ENCODE results near the gene PAPLN. TPM values are rescaled to one million over a fixed set of nuclear protein-coding genes. Genes with fewer than 3 reads are reported as not detected.
"Not testable (repeated sequence)": the region's sequence is repeated elsewhere in the genome, so short reads cannot be mapped to it uniquely, and the experiment has no call there.

Gene PAPLN, protein sequence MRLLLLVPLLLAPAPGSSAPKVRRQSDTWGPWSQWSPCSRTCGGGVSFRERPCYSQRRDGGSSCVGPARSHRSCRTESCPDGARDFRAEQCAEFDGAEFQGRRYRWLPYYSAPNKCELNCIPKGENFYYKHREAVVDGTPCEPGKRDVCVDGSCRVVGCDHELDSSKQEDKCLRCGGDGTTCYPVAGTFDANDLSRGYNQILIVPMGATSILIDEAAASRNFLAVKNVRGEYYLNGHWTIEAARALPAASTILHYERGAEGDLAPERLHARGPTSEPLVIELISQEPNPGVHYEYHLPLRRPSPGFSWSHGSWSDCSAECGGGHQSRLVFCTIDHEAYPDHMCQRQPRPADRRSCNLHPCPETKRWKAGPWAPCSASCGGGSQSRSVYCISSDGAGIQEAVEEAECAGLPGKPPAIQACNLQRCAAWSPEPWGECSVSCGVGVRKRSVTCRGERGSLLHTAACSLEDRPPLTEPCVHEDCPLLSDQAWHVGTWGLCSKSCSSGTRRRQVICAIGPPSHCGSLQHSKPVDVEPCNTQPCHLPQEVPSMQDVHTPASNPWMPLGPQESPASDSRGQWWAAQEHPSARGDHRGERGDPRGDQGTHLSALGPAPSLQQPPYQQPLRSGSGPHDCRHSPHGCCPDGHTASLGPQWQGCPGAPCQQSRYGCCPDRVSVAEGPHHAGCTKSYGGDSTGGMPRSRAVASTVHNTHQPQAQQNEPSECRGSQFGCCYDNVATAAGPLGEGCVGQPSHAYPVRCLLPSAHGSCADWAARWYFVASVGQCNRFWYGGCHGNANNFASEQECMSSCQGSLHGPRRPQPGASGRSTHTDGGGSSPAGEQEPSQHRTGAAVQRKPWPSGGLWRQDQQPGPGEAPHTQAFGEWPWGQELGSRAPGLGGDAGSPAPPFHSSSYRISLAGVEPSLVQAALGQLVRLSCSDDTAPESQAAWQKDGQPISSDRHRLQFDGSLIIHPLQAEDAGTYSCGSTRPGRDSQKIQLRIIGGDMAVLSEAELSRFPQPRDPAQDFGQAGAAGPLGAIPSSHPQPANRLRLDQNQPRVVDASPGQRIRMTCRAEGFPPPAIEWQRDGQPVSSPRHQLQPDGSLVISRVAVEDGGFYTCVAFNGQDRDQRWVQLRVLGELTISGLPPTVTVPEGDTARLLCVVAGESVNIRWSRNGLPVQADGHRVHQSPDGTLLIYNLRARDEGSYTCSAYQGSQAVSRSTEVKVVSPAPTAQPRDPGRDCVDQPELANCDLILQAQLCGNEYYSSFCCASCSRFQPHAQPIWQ
- total RNA-seq (not detected), total RNA-seq (0.15 to 1.2 reads per million in 2 donors)

- Mint-ChIP-seq H3K4me3 (peak within 1 kb of the TSS; percentile 93), H3K4me1 (peaks cover 16% of the 10 kb centered on the region), H3K27ac (no peak within 1 kb of the TSS), H3K36me3 (ENCODE audit: low read depth) (peaks cover 11% of the 10 kb centered on the region), H3K27me3 (peaks cover 82% of the 10 kb centered on the region)
- ATAC-seq (peak; percentile 43), DNase-seq (no peak)
- no peaks in the 10 kb centered on the region for H3K9me3 ChIP-seq (ENCODE audit: control insufficient read depth, low read length, poor library complexity, severe bottlenecking)
These were observed at the start of gene PAPLN for GRCh38 chr14:73237219-73237785. PAPLN (plus strand) TSS chr14:73237506; CDS start chr14:73239779, 2,273 bp downstream.

GRCh38 chr14:73188501-73188911 is 48.8 kb upstream of the PAPLN start:
- H3K27me3 Mint-ChIP-seq: no peaks in the 10 kb centered on the region
- H3K9me3 ChIP-seq (ENCODE audit: control insufficient read depth, low read length, poor library complexity, severe bottlenecking): no peaks in the 10 kb centered on the region
- DNase-seq: no peak
- H3K27ac Mint-ChIP-seq: no peak overlapping the region
- no peak for ATAC-seq
- H3K4me1 Mint-ChIP-seq: no peaks in the 10 kb centered on the region
- no peak overlapping the region for H3K4me3 Mint-ChIP-seq
- H3K36me3 Mint-ChIP-seq (ENCODE audit: low read depth): peaks cover 2% of the 10 kb centered on the region

- Mint-ChIP-seq H3K27me3 (no peaks in the 10 kb centered on the region), H3K4me1 (no peaks in the 10 kb centered on the region), H3K36me3 (ENCODE audit: low read depth) (peaks cover 2% of the 10 kb centered on the region), H3K27ac (no peak overlapping the region), H3K4me3 (no peak overlapping the region)
- DNase-seq (no peak), ATAC-seq (no peak)
- H3K9me3 ChIP-seq (ENCODE audit: control insufficient read depth, low read length, poor library complexity, severe bottlenecking): no peaks in the 10 kb centered on the region
These were observed 47.7 kb upstream of the PAPLN start for GRCh38 chr14:73189651-73190050.

DNA sequence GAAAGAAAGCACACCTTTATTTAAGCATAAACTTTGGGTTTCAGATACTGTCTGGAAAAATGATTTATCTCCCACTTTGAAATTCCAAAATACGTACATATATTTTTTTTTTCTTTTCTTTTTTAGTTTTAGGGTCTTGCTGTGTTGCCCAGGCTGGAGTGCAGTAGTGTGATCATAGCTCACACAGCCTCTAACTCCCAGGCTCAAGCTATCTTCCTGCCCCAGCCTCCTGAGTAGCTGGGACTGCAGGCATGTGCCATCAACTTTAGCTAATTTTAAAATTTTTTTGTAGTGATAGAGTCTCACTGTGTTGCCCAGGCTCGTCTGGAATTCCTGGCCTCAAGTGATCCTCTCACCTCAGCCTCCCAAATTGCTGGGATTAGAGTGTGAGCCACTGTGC is 45.9 kb upstream of the PAPLN start:
- H3K9me3 ChIP-seq (ENCODE audit: control insufficient read depth, low read length, poor library complexity, severe bottlenecking): no peaks in the 10 kb centered on the region
- Mint-ChIP-seq H3K27me3 (no peaks in the 10 kb centered on the region), H3K4me3 (no peak overlapping the region), H3K4me1 (peaks cover 2% of the 10 kb centered on the region), H3K27ac (no peak overlapping the region), H3K36me3 (ENCODE audit: low read depth) (peaks cover 2% of the 10 kb centered on the region)
- DNase-seq (no peak), ATAC-seq (no peak)

- DNase-seq; H3K4me3 Mint-ChIP-seq; H3K9me3 ChIP-seq (ENCODE audit: control insufficient read depth, low read length, poor library complexity, severe bottlenecking); H3K4me1 Mint-ChIP-seq; ATAC-seq; H3K27me3 Mint-ChIP-seq: not testable (repeated sequence)
- H3K36me3 Mint-ChIP-seq (ENCODE audit: low read depth): peaks cover 11% of the 10 kb centered on the region
- H3K27ac Mint-ChIP-seq: peak overlapping the region; percentile 21
These were observed 43.0 kb upstream of the PAPLN start for GRCh38 chr14:73194306-73194705.

DNA sequence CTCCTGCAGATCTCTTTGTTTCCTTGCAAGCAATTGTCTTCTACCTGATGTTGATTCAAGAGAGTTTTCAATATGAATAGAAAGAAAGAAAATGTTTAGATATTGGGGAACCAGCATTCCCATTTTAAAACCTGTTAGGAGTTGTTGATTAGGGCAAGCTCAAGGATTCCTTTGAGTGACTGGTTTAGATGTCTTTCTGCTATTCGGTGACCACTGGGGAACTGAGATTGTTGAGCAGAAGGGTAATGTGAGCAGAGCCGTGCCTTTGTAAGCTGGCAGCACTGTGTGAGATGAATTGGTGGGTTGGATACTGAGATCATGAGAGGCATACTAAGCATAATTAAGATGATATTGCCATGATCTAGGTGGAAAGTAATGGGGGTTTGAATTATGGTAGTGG is 39.1 kb upstream of the PAPLN start:
- no peaks in the 10 kb centered on the region for H3K27me3 Mint-ChIP-seq
- H3K4me1 Mint-ChIP-seq: peaks cover 6% of the 10 kb centered on the region
- no peak overlapping the region for H3K27ac Mint-ChIP-seq
- DNase-seq: no peak
- H3K36me3 Mint-ChIP-seq (ENCODE audit: low read depth): peaks cover 13% of the 10 kb centered on the region
- H3K9me3 ChIP-seq (ENCODE audit: control insufficient read depth, low read length, poor library complexity, severe bottlenecking): no peaks in the 10 kb centered on the region
- ATAC-seq: no peak
- H3K4me3 Mint-ChIP-seq: no peak overlapping the region

- Mint-ChIP-seq H3K27ac (no peak overlapping the region), H3K36me3 (ENCODE audit: low read depth) (peaks cover 10% of the 10 kb centered on the region), H3K27me3 (no peaks in the 10 kb centered on the region), H3K4me3 (no peak overlapping the region), H3K4me1 (peaks cover 2% of the 10 kb centered on the region)
- no peaks in the 10 kb centered on the region for H3K9me3 ChIP-seq (ENCODE audit: control insufficient read depth, low read length, poor library complexity, severe bottlenecking)
- DNase-seq: no peak
- no peak for ATAC-seq
These were observed 33.8 kb upstream of the PAPLN start for GRCh38 chr14:73203527-73203926.

GRCh38 chr14:73207615-73208014 is 29.7 kb upstream of the PAPLN start:
- H3K4me1 Mint-ChIP-seq: no peaks in the 10 kb centered on the region

DNA sequence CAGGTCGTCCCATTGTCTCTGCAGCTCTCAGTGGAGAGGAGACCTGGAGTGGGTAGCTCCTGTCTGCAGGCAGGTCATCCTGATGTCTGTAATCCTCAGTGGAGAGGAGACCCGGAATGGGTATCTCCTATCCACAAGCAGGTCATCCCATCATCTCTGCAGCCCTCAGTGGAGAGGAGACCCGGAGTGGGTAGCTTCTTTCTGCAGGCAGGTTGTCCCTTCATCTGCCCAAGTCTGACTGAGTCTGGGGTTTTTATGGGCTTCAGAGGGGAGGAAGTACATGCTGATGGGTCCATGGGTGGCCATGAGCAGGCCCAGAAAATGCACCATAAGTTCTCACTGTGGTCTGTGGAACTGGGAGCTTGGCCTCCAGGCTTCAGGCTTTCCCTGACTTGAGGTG is 28.9 kb upstream of the PAPLN start:
- Mint-ChIP-seq H3K27ac (no peak overlapping the region), H3K4me3 (no peak overlapping the region), H3K4me1 (no peaks in the 10 kb centered on the region), H3K27me3 (no peaks in the 10 kb centered on the region), H3K36me3 (ENCODE audit: low read depth) (peaks cover 3% of the 10 kb centered on the region)
- no peak for ATAC-seq
- H3K9me3 ChIP-seq (ENCODE audit: control insufficient read depth, low read length, poor library complexity, severe bottlenecking): no peaks in the 10 kb centered on the region
- DNase-seq: no peak

More at GRCh38 chr14:73207615-73208014, 29.7 kb upstream of the PAPLN start:
- no peak overlapping the region for H3K4me3 Mint-ChIP-seq
- DNase-seq (no peak), ATAC-seq (no peak)
- H3K27me3 Mint-ChIP-seq: no peaks in the 10 kb centered on the region
- H3K27ac Mint-ChIP-seq: no peak overlapping the region
- H3K36me3 Mint-ChIP-seq (ENCODE audit: low read depth): peaks cover 3% of the 10 kb centered on the region
- H3K9me3 ChIP-seq (ENCODE audit: control insufficient read depth, low read length, poor library complexity, severe bottlenecking): no peaks in the 10 kb centered on the region

DNA sequence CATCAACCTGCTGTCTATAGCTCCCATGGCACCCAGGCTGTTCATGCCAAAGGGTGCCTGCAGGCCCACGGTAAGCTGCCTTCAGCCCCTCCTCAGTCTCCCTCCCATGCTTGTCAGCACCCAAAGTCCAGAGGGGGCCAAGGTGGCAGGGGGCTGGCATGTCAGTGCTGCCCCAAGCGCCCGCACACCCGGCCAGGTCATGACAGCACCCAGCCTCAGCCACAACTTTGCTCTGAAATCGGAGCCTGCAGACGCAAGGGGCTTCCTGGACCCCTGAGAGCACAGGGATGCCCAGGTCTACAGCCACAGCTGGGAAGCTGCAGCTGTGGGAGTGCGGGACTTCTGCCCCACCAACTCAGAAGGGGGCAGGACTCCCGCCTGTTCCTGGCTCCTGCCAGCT is 28.5 kb upstream of the PAPLN start:
- ATAC-seq (no peak), DNase-seq (no peak)
- H3K9me3 ChIP-seq (ENCODE audit: control insufficient read depth, low read length, poor library complexity, severe bottlenecking): no peaks in the 10 kb centered on the region
- no peaks in the 10 kb centered on the region for H3K4me1 Mint-ChIP-seq
- no peaks in the 10 kb centered on the region for H3K27me3 Mint-ChIP-seq
- H3K4me3 Mint-ChIP-seq: no peak overlapping the region
- H3K36me3 Mint-ChIP-seq (ENCODE audit: low read depth): peaks cover 3% of the 10 kb centered on the region
- no peak overlapping the region for H3K27ac Mint-ChIP-seq

GRCh38 chr14:73209953-73210352 is 27.4 kb upstream of the PAPLN start:
- Mint-ChIP-seq H3K4me1 (no peaks in the 10 kb centered on the region), H3K4me3 (no peak overlapping the region), H3K27me3 (no peaks in the 10 kb centered on the region), H3K36me3 (ENCODE audit: low read depth) (peaks cover 3% of the 10 kb centered on the region), H3K27ac (peak overlapping the region; percentile 21)
- ATAC-seq (no peak), DNase-seq (no peak)
- no peaks in the 10 kb centered on the region for H3K9me3 ChIP-seq (ENCODE audit: control insufficient read depth, low read length, poor library complexity, severe bottlenecking)

GRCh38 chr14:73211251-73212040 is 25.9 kb upstream of the PAPLN start:
- Mint-ChIP-seq H3K27me3 (no peaks in the 10 kb centered on the region), H3K27ac (no peak overlapping the region), H3K4me1 (no peaks in the 10 kb centered on the region), H3K36me3 (ENCODE audit: low read depth) (peaks cover 3% of the 10 kb centered on the region), H3K4me3 (no peak overlapping the region)
- DNase-seq (no peak), ATAC-seq (no peak)
- H3K9me3 ChIP-seq (ENCODE audit: control insufficient read depth, low read length, poor library complexity, severe bottlenecking): no peaks in the 10 kb centered on the region
